NOMO-1 treated with dmso at 0.1 percent for 144 hours (cell line): ENCODE measurements around the gene DNAH7.

Source experiments
- DNase-seq: peaks from one replicate; lab custom pipeline; 2025; ENCODE audit not compliant: unreplicated experiment; lab: John Stamatoyannopoulos, UW

The DNAH7 gene

DNA sequence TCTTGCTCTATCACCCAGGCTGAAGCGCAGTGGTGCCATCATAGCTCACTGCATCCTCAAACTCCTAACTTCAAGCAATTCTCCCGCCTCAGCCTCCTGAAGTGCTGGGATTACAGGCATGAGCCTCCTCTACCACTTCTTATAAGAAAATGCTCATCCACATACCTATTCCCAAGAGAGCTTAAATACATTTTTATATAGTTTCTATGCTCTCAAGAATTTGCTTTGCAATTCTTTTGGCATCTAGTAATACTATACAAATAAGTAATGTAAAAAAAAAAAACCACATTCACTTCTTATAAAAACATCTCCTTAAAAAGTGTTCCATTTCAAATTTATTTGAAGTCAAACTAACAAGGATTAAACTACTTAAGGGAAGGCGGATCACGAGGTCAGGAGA is 197.3 kb downstream of the DNAH7 start:
- DNase-seq, result no peak

DNA sequence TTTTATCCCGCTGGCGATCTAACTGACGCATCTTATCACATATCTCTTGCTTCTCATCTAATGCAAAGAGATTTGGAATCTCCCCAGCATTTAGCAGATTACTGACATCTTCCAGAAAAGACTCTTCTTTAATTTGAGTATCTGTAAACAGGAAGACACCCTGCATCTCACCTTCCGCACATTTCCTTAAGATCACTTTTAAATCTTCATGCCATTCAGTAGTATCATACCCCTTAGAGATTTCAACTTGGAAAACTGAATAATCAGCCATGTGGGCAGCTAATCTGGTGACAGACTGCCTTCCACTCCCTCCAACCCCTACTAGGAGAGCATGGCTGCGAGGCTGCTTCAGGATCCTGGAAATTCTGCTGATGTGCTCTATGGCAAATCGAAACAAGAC is 204.3 kb downstream of the DNAH7 start:
- no peak for DNase-seq

DNA sequence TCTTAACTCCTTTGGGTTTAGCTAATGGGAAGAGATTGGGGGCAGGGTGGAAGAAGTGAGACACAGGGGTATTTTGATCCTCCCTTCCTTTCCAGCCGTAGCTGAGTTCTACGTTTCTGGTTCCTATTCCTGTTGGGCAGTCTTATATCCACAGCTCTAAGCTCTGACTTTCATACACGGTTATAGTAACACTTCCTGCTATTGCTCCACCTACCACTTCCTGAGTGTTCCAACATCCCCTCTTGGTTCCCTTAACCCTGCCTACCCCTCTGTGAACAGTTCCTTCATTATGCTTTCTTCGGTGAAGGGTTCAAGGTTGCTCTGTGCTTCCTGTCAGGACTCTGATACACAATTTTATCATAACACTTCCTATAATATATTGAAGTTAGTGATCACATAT is 205.1 kb downstream of the DNAH7 start:
- no peak for DNase-seq

DNA sequence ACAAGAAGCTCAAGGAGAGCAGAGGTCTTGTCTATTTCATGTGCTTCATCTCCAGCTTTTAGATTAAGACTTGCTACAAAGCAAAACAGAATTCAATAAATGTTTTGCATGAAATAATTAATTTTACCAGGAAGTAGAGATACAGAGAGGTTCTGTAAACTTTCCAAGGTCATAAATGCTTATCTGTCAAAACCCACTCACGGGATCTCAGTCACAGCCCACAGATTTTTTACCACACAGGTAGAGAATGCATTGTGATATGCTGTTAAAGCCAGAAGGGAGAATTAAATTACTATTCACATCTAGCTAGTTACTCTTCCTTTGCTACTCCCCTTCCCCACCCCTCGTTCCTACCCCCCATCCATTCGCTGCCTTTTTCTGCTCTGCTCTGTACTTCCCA is 205.5 kb downstream of the DNAH7 start:
- no peak for DNase-seq

DNA sequence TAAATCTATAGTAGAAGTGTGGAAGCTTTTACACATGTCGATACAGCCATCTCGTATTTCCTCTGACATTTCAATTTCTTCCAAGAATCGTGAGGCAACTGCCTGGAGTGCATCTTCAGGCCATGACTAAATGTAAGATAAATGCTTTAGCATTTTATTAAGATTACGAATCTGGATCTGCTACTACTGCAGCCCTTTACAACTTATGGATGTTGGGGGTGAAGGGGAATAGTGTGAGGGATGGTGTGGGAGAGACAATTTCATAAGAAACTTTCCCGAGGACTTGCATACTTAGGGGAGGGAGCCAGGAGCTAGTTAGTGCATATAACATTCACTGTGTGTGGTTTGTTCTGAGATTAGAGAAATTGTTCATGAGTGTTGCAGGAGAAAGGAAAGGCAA is 206.8 kb downstream of the DNAH7 start:
- no peak for DNase-seq

DNA sequence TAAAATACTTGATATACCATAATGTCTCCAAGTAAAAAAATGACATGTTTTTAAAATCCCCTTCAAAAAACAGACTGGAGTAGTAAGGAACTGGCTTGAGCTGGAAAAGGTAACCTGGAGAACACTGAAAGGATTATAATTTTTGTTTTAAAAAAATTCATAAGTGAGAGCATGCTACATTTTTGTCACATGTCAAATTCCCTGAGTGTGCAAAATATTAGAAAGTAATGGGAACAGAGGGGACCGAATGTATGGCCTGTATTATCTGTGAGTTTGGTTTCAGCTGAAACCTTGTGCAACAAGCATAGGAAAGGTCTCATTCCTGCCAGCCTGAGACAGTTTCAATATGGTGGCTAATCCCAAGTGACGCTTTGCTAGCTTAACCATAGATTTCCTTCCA is 209.1 kb downstream of the DNAH7 start:
- DNase-seq, result no peak

DNA sequence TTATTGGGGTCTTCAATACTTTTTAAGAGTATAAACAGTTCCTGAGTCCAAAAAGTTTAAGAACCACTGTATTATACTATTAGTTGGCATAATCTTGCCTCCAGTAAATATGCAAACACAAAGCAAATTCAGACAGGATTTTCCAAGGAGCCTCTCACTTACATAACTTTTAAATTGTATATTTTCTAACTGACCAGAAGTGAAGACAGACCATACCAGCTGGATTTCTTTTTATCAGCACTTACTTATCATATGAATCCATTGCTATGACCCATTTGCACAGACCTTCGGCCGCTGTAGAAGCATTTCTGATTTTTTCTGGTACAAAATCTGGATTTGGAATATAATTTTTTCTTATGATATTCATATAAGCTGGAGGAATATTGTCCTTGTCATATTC is 211.5 kb downstream of the DNAH7 start:
- DNase-seq, result no peak

DNA sequence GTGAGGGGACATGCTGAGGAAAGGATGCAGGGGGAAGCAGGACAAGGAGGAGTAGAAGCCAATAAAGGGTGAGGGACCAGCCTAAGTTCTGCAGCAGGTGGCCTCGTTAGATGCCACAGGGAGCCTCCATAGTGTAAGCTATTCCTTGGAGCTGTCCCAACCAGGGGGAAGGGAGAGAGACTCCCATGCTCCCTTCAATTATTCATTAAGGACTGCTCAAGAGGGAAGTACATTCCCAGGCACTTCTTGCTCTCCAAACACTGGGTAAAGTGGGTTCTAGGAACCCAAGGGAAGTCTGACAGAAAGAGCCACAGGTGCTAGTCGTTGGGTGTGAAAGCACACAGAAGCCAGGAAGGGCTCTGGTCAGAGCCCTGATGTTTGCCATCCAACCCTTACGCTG is 217.9 kb downstream of the DNAH7 start:
- DNase-seq, result no peak

DNA sequence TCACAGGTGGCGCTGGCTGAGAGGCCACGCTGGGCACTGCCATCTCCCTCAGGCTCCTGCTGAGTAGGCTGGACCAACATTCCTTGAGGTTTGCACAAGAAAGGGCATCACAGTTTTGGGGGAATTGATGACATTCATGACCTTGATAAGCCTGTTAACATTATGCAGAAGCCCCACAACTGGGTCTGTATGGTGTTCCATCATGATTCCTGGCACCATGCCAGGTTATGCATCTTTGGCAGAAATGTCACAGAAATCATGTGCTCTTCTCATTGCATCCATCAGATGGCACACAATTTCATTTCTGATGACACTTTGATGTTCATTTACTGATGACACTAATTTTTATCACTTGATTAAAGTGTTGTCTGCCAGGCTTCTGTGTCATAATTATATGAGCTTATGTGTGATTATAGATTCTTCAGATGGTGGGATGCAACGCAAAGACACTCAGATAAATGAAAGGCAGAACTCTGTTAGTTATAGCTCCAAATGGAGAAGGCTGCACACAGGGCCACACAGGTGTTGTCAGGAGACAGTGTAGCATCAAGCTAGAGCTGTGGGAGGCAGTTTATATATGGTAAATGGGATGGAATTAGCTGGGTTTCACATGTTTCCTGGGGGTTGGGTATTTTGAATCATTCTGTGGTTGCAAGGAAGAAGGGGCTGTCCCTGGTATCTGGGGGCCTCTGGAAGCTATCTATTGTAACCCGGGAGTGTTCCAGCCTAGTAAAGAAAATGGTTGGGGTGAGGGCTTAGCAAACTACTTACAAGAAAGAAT is 220.3 kb downstream of the DNAH7 start:
- no peak for DNase-seq

DNA sequence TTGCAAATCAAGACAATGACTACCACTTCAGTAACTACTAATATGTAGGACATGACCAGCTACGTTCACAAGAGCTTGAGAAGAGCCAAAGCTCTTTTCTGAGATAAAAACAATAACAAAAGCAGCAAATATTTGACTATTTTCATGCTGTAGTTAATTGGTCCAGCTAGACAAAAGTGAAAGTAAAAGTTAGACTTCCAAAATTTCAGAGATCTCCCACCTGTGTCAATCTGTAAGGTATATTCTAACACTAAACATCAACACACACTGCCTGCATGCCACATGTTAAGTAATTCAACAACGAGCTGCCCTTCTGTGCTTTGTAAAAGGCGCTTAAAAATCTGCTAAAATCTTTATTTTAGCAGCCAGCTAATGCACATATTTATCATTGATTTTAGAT is 225.7 kb downstream of the DNAH7 start:
- no peak for DNase-seq

DNA sequence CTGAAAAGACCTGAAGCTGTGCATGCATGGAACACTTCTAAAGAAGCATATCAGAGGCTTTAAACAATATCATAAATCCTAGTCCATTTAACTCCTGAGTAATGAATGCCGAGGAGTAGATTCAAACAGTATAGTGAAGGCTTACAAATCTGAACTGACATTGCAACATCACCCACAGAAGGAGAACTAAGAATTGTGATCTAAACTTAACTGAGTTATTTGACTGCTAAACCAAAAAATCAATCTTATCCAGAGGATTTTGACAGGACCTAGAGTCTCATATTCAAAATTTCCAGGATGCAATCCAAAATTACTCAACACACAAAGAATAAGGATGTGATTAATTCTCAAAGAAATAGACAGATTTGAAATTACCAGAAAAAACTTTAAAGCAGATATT is 230.6 kb downstream of the DNAH7 start:
- peak; percentile 35 for DNase-seq

DNA sequence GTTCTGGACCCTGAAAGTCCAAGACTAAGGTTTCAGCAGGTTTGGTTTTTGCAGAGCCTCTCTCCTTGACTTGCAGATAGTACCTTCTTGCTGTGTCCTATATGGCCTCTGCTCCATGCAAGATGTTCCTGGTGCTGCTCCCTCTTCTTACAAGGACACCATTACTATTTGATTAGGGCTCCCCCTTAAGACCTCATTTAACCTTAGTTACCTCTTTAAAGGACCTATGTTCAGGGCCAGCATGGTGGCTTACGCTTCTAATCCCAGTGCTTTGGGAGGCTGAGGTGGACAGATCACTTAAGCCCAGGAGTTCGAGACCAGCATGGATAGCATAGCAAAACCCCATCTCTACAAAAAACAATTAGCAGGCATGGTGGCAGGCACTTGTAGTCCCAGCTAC is 232.6 kb downstream of the DNAH7 start:
- DNase-seq, result no peak

DNA sequence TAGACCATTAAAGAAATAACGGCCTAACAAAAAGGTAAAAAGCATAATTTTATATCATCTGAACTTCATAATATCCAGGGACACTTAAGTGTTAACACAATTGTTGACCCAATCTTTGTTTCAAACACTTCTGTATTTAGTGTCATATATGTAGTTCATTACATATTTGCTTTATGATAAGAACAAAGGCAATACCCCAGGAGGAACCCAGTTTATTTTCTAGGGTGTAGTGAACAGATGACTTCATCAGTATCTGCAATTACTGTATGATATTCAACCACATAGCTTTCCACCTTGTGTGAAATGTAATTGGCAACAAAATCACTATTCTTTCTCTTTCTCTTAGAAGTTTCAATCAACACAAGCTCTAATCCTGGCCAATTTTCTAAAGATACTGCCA is 233.8 kb downstream of the DNAH7 start:
- no peak for DNase-seq

DNA sequence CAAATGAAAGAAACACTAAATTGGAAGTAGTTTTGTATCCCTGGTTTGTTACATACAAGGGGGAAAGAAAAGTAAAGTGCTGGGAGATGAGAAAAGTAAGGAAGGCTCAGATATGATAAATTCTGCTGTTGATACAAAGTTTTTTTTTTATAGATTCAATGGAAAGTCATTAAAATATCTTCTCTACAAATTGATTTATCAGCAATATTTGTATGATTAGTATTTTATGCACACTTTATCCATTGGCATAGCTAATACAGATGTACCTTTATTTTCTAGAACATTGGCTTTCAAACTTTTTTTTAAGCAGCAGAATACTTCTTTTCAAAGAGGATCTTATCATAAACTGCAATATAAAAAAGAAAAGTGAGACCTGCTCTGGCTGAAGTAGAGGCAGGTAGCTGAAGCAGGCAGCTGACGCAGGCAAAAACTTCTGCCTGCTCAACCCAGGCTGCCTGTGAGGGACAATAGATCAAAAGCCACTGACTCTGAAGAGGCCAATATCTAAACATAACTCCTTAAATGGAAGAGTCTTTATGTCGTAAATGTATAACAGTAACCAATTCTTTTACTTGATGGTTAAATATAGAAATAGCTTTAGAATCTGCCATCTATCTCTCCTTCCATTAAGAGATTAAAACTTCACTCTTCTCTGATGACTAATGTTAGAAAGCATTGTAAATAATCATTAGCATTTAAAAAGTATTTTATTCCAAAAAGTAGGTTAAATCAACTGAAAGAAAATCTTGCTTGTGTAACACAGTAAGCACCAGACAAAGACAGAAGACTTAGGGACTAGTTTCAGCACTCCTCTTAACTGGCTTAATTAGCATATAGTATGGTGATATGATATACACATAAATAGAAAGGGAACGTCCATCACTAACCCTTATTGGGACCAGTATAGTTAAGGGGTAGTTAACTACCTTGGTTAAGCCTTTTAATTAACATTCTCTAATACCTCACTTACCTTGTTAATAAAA is 237.4 kb downstream of the DNAH7 start:
- DNase-seq, result no peak

DNA sequence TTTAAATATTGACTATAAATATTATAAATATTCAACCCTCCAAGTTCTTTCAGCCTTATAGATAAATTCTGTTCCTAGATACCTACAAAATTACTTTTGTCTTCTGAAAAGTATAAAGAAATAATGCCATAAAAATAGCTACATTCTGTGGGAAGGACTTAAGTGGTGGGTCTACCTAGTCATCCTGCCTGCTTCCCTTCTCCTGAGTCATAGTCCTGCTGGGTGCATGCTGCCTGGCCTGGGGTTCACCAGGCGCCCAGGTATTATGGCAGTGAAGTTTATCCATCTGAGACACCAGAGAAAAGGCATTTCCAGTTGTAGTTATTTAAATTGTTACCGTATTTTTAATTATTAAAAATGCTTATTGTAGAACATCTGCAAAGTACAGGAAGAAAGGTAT is 244.2 kb downstream of the DNAH7 start:
- no peak for DNase-seq

DNA sequence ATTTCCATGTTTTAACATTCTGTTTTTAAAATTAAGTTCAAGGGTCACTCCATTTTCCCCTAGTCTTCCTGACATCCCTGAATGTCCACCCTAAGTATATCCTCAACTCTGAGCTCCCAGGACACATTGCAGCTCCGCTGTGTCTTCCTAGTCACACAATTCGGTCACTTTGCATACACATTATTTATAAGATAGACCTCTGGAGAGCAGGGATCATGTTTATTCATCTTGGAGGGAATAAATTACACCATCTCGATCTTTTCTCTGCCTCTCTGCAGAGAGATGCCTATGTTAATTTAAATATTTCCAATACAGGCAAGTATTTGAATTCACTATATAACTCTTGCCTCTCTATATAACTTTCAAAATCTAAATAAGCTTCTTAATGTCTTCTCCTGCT is 245.4 kb downstream of the DNAH7 start:
- no peak for DNase-seq

DNA sequence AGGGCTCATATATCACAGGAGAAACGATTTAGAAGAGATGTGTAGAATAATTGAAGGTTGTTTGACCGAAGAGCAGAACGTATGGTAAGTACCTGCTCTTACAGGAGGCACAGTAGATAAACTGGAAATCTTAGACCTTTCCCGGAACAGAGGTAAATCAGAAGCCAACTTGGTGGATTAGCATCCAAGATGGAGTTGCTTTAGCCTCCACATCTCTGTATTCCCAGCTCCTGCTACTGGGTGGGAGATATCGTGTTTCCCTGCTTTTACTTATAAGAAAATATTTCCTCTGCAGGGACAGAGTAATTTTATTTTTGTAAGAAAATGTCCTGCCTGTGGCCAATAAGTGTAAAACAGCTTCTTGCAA is 247.1 kb downstream of the DNAH7 start:
- DNase-seq, result no peak

DNA sequence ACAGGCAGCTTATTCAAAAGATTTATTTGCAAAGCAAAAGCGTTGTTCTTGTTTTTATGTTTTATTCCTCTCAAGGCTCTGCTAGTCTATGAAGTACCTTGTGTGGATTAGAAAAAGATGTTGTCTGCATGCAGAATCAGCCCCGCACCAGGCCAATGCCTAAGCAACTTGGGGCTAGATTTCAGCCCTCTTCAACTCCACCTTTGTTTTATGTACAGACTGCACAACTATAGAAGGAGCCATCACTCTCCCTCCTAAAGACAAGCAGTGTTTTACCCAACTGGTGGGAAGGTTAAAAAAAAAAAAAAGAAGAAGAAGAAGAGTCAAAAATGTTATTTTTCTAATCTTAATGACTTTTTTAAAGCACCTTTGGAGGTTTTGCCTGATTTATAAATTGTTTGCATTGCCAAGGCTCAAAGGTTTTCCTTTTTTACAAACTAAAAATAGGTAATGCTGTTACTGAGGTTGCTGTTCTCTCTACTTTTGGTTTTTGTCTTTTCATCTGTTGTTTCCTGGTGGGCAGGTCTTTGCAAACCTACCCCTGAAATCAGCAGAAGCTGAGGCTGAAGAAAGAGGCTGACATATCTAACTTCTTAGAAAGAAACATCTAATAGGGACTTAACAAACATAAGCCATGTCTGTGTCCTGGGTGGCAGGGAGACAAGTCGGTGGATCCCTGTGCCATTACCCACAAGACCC is 247.6 kb downstream of the DNAH7 start:
- no peak for DNase-seq

DNA sequence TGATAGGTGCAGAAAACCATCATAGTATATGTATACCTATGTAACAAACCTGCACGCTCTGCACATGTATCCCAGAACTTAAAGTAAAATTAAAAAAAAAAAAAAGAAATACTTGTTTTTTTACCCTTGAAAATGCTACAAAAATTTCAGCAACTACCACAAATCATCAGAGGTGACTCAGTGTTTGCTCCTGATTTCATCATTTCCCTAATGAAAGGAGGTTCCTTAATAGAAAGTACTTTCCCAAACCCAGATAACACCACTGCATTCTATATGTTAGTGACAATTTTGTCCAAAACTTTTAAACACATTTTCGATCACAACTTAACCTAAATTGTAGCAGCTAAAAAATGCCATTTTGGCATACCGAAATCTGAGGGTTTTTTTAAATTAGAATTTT is 248.3 kb downstream of the DNAH7 start:
- peak; percentile 32 for DNase-seq

DNA sequence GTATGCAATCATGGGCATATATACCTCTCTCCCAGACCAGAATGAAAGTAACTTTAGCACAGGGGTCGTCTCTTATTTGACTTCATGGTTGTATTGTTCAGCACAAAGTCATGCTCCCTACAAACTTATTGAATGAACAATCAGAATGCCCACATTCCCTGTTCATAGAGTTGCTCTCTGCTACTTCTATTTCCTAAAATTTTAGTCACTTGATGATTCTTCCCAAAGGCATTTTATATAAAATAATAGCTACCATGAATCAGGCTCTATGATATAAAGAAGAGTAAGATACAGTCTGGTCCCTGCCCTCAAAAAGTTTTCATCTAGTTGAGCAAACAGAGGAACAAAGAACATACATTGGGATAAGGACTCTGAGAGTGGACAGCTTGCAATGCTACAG is 249.4 kb downstream of the DNAH7 start:
- DNase-seq, result no peak

DNA sequence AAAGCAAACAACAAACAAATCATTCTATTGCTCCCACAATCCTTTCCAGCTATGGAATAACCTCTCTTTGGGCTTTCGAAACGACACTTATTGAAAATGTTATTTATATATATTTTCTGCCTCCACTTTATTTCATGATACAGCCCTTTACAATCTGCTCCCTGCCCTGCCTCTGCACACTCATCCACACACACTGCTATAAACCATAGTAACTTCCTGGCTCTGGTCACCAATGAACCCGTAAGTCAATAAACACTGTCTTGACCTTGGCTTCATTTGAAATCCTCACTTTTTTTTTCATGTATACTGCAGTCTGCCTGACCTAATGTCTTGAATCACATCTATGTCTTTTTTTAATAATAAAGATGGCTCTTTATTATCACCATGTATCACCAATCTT is 250.1 kb downstream of the DNAH7 start:
- DNase-seq, result no peak

DNA sequence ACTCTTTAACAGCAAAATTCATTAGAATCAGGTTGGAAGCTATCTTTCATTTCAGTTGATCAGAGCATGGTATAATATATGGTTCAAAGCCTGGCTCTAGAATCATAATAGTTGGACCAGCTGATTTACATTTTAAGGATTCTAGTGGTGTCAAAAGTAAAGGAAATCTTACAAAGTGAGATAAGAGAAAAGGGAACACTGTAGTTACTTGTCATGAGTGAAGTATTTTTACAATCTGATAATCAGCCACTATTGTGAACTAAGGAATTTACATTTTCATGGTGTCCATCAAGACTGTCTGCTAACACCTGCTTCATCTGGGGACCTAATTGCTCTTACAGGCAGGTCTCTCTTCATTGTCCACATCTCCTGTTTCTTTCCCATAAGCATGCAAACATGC is 250.5 kb downstream of the DNAH7 start:
- no peak for DNase-seq
